ENCODE data around the gene ZBTB20. TPM values are rescaled to one million over a fixed set of nuclear protein-coding genes. Genes with fewer than 3 reads are reported as not detected.
A peak's percentile ranks its signal among the peaks of the same experiment; 100 is the strongest.

The ZBTB20 gene
- total RNA-seq, 1 donor from 2014 or later: 63.3 TPM

GRCh38 chr3:114447545-114447944 lies 699.5 kb downstream of the ZBTB20 start:
- DNase-seq (ENCODE audit: low spot score): no peak

DNA sequence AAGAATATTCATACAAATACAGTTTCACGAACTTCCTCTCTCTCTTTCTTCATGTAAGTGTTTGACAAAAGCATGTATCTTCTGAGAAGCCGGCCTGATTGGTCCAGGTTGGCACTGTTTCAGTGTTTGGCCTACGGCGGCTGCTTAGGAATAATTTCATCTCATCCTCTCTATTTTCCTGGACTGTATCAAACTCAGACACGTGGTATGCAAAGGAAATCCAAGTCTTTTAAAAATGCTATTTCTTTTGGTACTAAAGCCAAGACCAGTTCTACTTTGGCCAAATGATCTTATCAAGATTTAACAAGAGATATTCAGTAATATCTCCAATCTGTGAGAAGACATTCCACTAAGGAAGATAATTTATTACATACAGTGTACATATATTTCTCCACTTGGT lies 700.5 kb downstream of the ZBTB20 start:
- DNase-seq (ENCODE audit: low spot score): peak; percentile 72

- no peak for DNase-seq (ENCODE audit: low spot score)
These were observed 701.9 kb downstream of the ZBTB20 start for GRCh38 chr3:114445233-114445632.

GRCh38 chr3:114444216-114444615 lies 702.9 kb downstream of the ZBTB20 start:
- no peak for DNase-seq (ENCODE audit: low spot score)

DNA sequence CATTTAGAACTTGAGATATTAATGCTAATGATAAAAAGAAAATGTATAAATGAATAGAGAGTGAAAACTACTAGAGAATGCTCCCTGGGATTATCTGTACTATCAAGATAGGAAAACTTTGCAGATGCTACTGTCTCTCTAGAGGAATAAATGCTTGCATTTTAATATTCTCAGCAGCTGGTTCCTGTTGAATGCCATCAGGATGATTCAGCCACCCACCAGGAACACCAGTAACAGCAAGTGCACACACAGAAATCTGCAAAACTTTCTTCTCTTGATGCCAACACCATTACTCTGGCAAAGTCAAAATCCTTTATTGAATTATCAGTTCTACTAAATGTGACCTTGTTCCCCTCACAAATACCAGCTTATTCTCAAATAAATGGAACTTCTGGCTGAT lies 704.8 kb downstream of the ZBTB20 start:
- peak; percentile 20 for DNase-seq (ENCODE audit: low spot score)

DNA sequence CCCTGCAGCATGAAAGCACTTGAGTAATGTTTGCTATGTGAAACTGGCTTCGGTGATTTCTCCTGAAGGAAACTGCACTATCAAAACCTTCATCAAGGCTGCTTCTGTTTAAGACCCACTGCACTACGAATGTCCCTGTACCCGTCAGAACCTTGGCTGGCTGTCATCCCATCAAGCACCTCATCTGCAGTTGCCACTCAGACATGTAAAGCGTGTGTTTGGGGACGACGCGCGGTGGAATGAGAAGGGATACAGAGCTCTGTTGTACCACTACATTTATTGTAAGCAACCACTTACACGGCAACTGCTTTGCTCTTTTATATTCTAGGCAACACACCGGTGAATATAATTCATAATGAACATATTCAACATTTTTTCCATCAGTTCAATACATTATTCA lies 705.7 kb downstream of the ZBTB20 start:
- DNase-seq (ENCODE audit: low spot score): no peak

- DNase-seq (ENCODE audit: low spot score): no peak
These were observed 706.4 kb downstream of the ZBTB20 start for GRCh38 chr3:114440700-114441099.

GRCh38 chr3:114439284-114439683 lies 707.8 kb downstream of the ZBTB20 start:
- peak; percentile 6 for DNase-seq (ENCODE audit: low spot score)

- no peak for DNase-seq (ENCODE audit: low spot score)
These were observed 709.2 kb downstream of the ZBTB20 start for GRCh38 chr3:114437897-114438296.

GRCh38 chr3:114436182-114436581 lies 710.9 kb downstream of the ZBTB20 start:
- DNase-seq (ENCODE audit: low spot score): no peak

DNA sequence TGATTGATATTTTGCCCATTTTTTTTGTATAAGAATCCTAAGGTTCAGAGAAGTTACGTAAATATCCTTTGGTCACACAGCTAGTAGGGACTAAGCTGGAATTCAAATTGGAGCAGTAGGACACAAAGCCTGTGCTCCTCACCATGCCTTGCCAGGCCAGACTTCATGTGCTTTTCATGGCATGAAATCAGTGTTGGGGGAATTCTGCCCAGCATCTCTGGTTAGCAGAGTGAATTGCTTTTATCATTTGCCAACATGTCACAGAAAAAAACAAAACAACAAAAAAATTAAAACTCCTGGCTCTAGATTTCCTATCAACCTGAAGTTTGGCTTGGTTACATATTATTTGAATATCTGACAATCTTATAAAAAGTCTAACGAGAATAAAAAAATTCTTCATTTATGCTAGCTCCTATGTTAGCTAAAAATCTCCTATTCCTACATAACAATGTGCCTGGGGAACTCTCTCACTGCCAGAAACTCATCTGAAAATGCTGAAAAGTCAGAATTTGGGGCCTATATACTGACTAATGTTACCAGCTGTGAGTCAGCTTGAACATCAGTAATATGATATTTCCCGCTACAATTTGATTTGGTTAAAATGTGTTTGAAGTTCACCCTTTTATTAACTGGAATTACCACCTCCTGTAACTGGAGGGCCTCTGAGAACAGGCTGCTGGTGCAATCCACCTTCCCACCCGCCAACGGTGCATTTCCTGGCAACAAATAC lies 711.5 kb downstream of the ZBTB20 start:
- DNase-seq (ENCODE audit: low spot score): no peak

GRCh38 chr3:114432310-114432709 lies 714.8 kb downstream of the ZBTB20 start:
- no peak for DNase-seq (ENCODE audit: low spot score)

- no peak for DNase-seq (ENCODE audit: low spot score)
These were observed 719.0 kb downstream of the ZBTB20 start for GRCh38 chr3:114428044-114428595.

GRCh38 chr3:114427285-114428043 lies 719.6 kb downstream of the ZBTB20 start:
- DNase-seq (ENCODE audit: low spot score): no peak

DNA sequence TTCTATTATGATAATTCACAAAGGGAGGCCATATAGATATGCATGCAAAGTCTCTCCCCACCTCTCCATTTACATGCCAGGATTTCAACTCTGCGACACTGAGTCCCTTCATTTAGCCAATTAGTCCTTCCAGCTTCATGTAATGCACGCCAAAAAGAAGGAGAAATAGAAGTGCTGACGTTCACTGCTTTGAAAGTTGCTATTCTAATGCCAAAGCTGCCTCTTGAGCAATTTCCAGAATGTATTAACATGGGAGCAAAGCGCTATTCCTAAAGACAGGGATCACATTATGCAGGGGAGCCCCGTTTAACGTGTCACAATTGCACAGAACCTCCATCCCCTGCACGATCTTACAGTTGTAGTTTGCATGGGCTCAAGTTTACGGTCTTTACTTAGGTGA lies 722.8 kb downstream of the ZBTB20 start:
- DNase-seq (ENCODE audit: low spot score): no peak

DNA sequence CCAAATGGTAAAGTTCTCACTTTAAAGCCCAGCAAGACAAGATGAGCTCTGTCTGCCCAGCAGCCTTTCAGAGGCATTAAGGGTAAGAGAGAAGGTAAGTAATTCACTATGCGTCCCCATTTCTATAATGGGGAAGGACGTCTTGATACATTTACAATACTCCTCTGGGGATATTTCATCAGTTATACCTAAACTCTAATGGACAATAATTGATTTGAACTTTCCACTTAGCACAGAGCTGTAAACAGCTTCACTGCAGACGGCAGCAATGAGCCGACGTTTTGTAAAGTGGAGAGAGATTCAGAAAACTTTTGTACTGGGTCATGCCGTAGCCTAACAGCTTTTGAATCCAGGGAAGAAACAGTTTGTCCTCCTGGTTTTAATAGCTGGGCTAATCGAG lies 725.9 kb downstream of the ZBTB20 start:
- no peak for DNase-seq (ENCODE audit: low spot score)

GRCh38 chr3:114420072-114420471 lies 727.0 kb downstream of the ZBTB20 start:
- DNase-seq (ENCODE audit: low spot score): no peak

GRCh38 chr3:114418724-114419543 lies 728.2 kb downstream of the ZBTB20 start:
- DNase-seq (ENCODE audit: low spot score): peak; percentile 57

DNA sequence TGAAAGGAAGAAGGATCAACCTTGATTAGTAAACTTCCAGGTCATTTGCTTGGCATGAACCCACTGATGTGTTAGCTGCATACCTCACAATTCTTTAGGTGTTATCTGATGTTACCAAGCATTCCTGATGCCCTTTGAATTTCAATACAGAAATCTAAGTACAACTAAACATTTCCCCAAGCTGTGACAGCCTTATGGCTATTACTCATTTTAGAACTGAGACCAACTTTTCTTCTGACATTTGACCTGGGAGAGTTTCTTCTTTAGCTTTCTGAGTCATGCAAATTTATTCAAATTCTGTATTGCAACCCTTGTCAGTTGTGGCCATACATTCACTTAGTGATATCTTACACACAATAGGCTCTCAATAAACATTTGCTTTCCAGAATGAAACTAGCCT lies 729.0 kb downstream of the ZBTB20 start:
- no peak for DNase-seq (ENCODE audit: low spot score)

- no peak for DNase-seq (ENCODE audit: low spot score)
These were observed 729.4 kb downstream of the ZBTB20 start for GRCh38 chr3:114417675-114418074.

- no peak for DNase-seq (ENCODE audit: low spot score)
These were observed 729.8 kb downstream of the ZBTB20 start for GRCh38 chr3:114417265-114417664.
